Tibial nerve (tissue), 4 donors: ENCODE results near the gene SSH3.

Source experiments
- EP300 ChIP-seq, 2 donors: sonication (generic); formaldehyde crosslinking; IDR thresholded peaks; one replicate each; pipeline ENCODE4 v1.6.1; 2017; ENCODE audit warnings: antibody characterized with exemption in 2 of 2, mild to moderate bottlenecking in 1 of 2
- POLR2A ChIP-seq, 2 donors: fragments of 450-650 bp; IDR thresholded peaks; one replicate each; pipeline ENCODE4 v1.6.1; 2017; ENCODE audit warnings: antibody characterized with exemption in 2 of 2, mild to moderate bottlenecking in 2 of 2, moderate library complexity in 2 of 2
- TF ChIP-seq, protein P1 (sequence below), 5 experiments: fragments of 200-600 bp in 3 of 5; fragments of 450-650 bp in 2 of 5; sonication (generic) in 3 of 5; IDR thresholded peaks; one replicate each; pipeline ENCODE4 v1.5.1; 2016 to 2019; ENCODE audit warnings: antibody characterized with exemption in 5 of 5, mild to moderate bottlenecking in 3 of 5, moderate library complexity in 2 of 5

DNA sequence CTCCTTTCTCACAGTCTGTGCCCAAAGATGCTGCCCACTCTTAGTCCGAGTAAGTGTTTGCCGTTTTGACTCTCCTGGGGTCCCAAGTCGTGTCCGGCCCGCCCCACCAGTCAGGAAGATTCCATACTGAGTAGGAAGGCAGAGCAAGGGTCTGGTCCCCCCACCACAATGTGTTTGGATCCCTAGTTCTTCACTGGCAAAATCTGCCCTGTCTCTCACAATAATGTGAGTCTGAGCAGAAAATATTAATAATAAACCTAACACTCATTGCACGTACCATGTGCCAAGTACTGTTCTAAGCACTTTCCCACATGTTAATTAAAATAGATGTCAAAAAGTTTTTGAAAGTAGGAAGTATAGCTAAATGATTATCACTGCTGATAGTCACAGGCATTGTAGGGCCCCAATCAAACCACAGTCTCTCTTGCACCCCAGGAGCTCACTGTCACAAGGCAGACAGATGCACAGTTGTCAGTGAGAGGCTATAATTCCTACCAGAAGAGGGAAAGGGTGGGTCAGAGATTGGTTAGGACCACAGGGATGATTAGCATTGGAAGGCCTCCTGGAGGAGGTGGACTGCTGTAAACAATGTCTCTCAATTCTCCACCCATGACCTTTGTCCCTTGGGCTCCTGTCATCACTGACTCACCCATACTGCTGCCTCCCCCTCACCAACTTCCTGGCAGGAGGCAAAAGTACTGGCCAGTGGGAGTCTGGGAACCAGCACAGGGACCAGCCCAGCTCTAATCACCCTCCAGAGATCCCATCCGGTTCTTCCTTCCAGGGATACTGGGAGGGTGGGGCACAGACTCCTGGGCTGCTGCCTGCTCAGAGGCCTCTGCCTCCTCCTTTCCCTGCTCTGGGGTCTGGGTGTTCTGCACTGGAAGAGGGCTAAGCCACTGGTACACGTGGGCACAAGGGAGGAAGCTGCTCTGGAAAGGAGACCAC lies 51.0 kb downstream of the SSH3 start:
- TF ChIP-seq, protein P1, sequence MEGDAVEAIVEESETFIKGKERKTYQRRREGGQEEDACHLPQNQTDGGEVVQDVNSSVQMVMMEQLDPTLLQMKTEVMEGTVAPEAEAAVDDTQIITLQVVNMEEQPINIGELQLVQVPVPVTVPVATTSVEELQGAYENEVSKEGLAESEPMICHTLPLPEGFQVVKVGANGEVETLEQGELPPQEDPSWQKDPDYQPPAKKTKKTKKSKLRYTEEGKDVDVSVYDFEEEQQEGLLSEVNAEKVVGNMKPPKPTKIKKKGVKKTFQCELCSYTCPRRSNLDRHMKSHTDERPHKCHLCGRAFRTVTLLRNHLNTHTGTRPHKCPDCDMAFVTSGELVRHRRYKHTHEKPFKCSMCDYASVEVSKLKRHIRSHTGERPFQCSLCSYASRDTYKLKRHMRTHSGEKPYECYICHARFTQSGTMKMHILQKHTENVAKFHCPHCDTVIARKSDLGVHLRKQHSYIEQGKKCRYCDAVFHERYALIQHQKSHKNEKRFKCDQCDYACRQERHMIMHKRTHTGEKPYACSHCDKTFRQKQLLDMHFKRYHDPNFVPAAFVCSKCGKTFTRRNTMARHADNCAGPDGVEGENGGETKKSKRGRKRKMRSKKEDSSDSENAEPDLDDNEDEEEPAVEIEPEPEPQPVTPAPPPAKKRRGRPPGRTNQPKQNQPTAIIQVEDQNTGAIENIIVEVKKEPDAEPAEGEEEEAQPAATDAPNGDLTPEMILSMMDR (IDR thresholded peaks at IDR 0.05) = peak in 2 of 5 experiments; percentile 6 to 39
- peak; percentile 24 to 70 for TF ChIP-seq EP300 (IDR thresholded peaks at IDR 0.05)
- no peak for TF ChIP-seq POLR2A (IDR thresholded peaks at IDR 0.05)
